Neural crest cell (in vitro differentiated cells): ENCODE results near the gene DYNLT5. TPM values are rescaled to one million over a fixed set of nuclear protein-coding genes. Genes with fewer than 3 reads are reported as not detected.

ENCODE experiments used
- DNase-seq: peaks from one replicate; pipeline ENCODE4 v3.0.0; 2021; ENCODE audit warnings: low read depth, mixed read lengths, low spot score
- H3K27ac Mint-ChIP-seq: one replicate; pipeline ENCODE4 v1.8.0; 2021; ENCODE audit warnings: mild to moderate bottlenecking, mixed read lengths; ENCODE audit not compliant: unreplicated experiment
- H3K27me3 Mint-ChIP-seq: 2 replicates; pipeline ENCODE4 v1.8.0; 2021; ENCODE audit warnings: low read depth, mild to moderate bottlenecking, mixed read lengths
- H3K36me3 Mint-ChIP-seq: 2 replicates; pipeline ENCODE4 v1.8.0; 2021; ENCODE audit warnings: low read depth, mild to moderate bottlenecking, mixed read lengths
- H3K4me1 Mint-ChIP-seq: 2 replicates; pipeline ENCODE4 v1.8.0; 2021; ENCODE audit warnings: mixed read lengths
- H3K4me3 Mint-ChIP-seq: one replicate; pipeline ENCODE4 v1.8.0; 2021; ENCODE audit warnings: mild to moderate bottlenecking, mixed read lengths
- H3K9me3 Mint-ChIP-seq: 2 replicates; pipeline ENCODE4 v1.8.0; 2021; ENCODE audit warnings: mixed read lengths
- CTCF ChIP-seq: fragments of 200-600 bp; sonication (generic); conservative IDR thresholded peaks from 2 replicates; pipeline ENCODE4 v1.5.0; 2021; ENCODE audit warnings: antibody characterized with exemption, mild to moderate bottlenecking
- total RNA-seq: library from RNA; stranded (reverse); gene quantifications from 2 replicates; pipeline ENCODE4 v1.2.1, GENCODE V29; 2021

The DYNLT5 gene
- total RNA-seq, 1 donor from 2014 or later = 2.0 TPM

- H3K9me3 Mint-ChIP-seq = no peaks in the 10 kb centered on the region
- H3K4me1 Mint-ChIP-seq = no peaks in the 10 kb centered on the region
- TF ChIP-seq CTCF = no peak
- no peak for DNase-seq
- no peaks in the 10 kb centered on the region for H3K27me3 Mint-ChIP-seq
- H3K36me3 Mint-ChIP-seq = no peaks in the 10 kb centered on the region
- no peak overlapping the region for H3K4me3 Mint-ChIP-seq
- no peak overlapping the region for H3K27ac Mint-ChIP-seq
Measured at GRCh38 chr1:66770240-66770639, 18.0 kb downstream of the DYNLT5 start.

GRCh38 chr1:66770694-66771093 is 18.4 kb downstream of the DYNLT5 start:
- Mint-ChIP-seq H3K36me3 (no peaks in the 10 kb centered on the region), H3K4me1 (no peaks in the 10 kb centered on the region), H3K9me3 (no peaks in the 10 kb centered on the region), H3K27ac (no peak overlapping the region), H3K27me3 (no peaks in the 10 kb centered on the region), H3K4me3 (no peak overlapping the region)
- DNase-seq = no peak
- no peak for TF ChIP-seq CTCF

GRCh38 chr1:66773227-66773626 is 21.0 kb downstream of the DYNLT5 start:
- H3K4me1 Mint-ChIP-seq = no peaks in the 10 kb centered on the region
- no peaks in the 10 kb centered on the region for H3K36me3 Mint-ChIP-seq
- DNase-seq = no peak

GRCh38 chr1:66774438-66774837 is 22.2 kb downstream of the DYNLT5 start:
- Mint-ChIP-seq H3K27ac (no peak overlapping the region), H3K9me3 (no peaks in the 10 kb centered on the region), H3K4me1 (no peaks in the 10 kb centered on the region), H3K27me3 (no peaks in the 10 kb centered on the region), H3K4me3 (no peak overlapping the region), H3K36me3 (no peaks in the 10 kb centered on the region)
- TF ChIP-seq CTCF = no peak
- no peak for DNase-seq

More at GRCh38 chr1:66773227-66773626, 21.0 kb downstream of the DYNLT5 start:
- no peak overlapping the region for H3K27ac Mint-ChIP-seq
- H3K9me3 Mint-ChIP-seq = no peaks in the 10 kb centered on the region
- TF ChIP-seq CTCF = no peak
- H3K27me3 Mint-ChIP-seq = no peaks in the 10 kb centered on the region
- H3K4me3 Mint-ChIP-seq = no peak overlapping the region

- Mint-ChIP-seq H3K4me3 (no peak overlapping the region), H3K36me3 (peaks cover 4% of the 10 kb centered on the region), H3K4me1 (no peaks in the 10 kb centered on the region), H3K9me3 (peaks cover 4% of the 10 kb centered on the region), H3K27ac (no peak overlapping the region), H3K27me3 (no peaks in the 10 kb centered on the region)
- no peak for TF ChIP-seq CTCF
- no peak for DNase-seq
Measured at GRCh38 chr1:66775646-66776045, 23.4 kb downstream of the DYNLT5 start.

- DNase-seq = no peak
- peaks cover 4% of the 10 kb centered on the region for H3K9me3 Mint-ChIP-seq
- peaks cover 4% of the 10 kb centered on the region for H3K36me3 Mint-ChIP-seq
- no peak overlapping the region for H3K4me3 Mint-ChIP-seq
- no peaks in the 10 kb centered on the region for H3K27me3 Mint-ChIP-seq
- H3K27ac Mint-ChIP-seq = no peak overlapping the region
- no peaks in the 10 kb centered on the region for H3K4me1 Mint-ChIP-seq
- no peak for TF ChIP-seq CTCF
Measured at GRCh38 chr1:66777831-66778230, 25.6 kb downstream of the DYNLT5 start.
